Measurements from ENCODE around the gene SERTM2. TPM values are rescaled to one million over a fixed set of nuclear protein-coding genes. Genes with fewer than 3 reads are reported as not detected.

SERTM2 gene
- total and polyA plus RNA-seq, 2 experiments from 2014 or later, result 1.6 to 2.9 TPM

- Histone ChIP-seq H3K4me3 (no peak overlapping the region), H3K9me2 (replicated peaks; ENCODE audit: insufficient read depth) (no peaks in the 10 kb centered on the region), H3K36me3 (replicated peaks; ENCODE audit: insufficient read depth, low read depth) (no peaks in the 10 kb centered on the region), H3K27me3 (no peaks in the 10 kb centered on the region), H3K4me2 (no peak overlapping the region), H3K27ac (no peak overlapping the region), H4K20me1 (ENCODE audit: insufficient read depth, poor library complexity, severe bottlenecking) (no peaks in the 10 kb centered on the region), H3K9me3 (ENCODE audit: low read depth) (no peaks in the 10 kb centered on the region), H3K79me2 (no peaks in the 10 kb centered on the region), H3K4me1 (ENCODE audit: insufficient read depth) (no peaks in the 10 kb centered on the region), H2AFZ (no peak overlapping the region)
- WGBS (ENCODE audit: low lambda C conversion rate, missing lambda C conversion rate), result 58% methylated on average over 2 of the region's 2 CpGs
- TF ChIP-seq CTCF (IDR thresholded peaks at IDR 0.05; ENCODE audit: poor library complexity), result no peak
- no peak for TF ChIP-seq EZH2 (IDR thresholded peaks at IDR 0.05; ENCODE audit: borderline replicate concordance)
- no peak for TF ChIP-seq EZH2phosphoT487 (IDR thresholded peaks at IDR 0.05; ENCODE audit: low read depth, severe bottlenecking, unreplicated experiment)
- DNase-seq (ENCODE audit: low spot score), result no peak
Measured at GRCh38 chrX:111503485-111503993, 7.9 kb upstream of the SERTM2 start.

DNA sequence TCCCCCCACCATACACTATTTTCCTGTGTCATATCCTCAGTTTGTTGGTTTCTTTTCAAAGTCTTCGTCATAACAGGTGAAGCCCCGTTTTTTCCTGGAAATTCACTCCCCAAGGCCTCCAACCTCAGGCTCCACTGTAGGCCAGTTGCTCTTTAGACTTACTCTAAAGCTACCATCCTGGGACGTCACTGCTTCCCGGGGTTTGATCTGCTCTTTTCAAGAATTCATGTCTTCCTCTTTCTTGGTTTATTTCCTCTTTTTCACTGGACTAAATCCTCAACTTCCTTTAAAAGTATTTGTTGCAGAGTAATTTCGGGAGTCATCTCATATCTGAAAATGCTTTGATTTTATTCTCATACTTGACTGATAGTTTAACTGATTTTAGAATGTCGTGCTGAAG lies 6.5 kb upstream of the SERTM2 start:
- Histone ChIP-seq H3K36me3 (replicated peaks; ENCODE audit: insufficient read depth, low read depth) (no peaks in the 10 kb centered on the region), H3K9me2 (replicated peaks; ENCODE audit: insufficient read depth) (no peaks in the 10 kb centered on the region), H3K4me3 (no peak overlapping the region), H3K9me3 (ENCODE audit: low read depth) (no peaks in the 10 kb centered on the region), H3K79me2 (no peaks in the 10 kb centered on the region), H3K4me1 (ENCODE audit: insufficient read depth) (no peaks in the 10 kb centered on the region), H3K27ac (no peak overlapping the region), H3K4me2 (no peak overlapping the region), H2AFZ (no peak overlapping the region), H3K27me3 (no peaks in the 10 kb centered on the region), H4K20me1 (ENCODE audit: insufficient read depth, poor library complexity, severe bottlenecking) (no peaks in the 10 kb centered on the region)
- 82% methylated on average over 6 of the region's 6 CpGs for WGBS (ENCODE audit: low lambda C conversion rate, missing lambda C conversion rate)
- TF ChIP-seq CTCF (IDR thresholded peaks at IDR 0.05; ENCODE audit: poor library complexity) (no peak), EZH2 (IDR thresholded peaks at IDR 0.05; ENCODE audit: borderline replicate concordance) (no peak), EZH2phosphoT487 (IDR thresholded peaks at IDR 0.05; ENCODE audit: low read depth, severe bottlenecking, unreplicated experiment) (no peak)
- DNase-seq (ENCODE audit: low spot score), result no peak

GRCh38 chrX:111505783-111506182 lies 5.7 kb upstream of the SERTM2 start:
- Histone ChIP-seq H3K4me3 (no peak overlapping the region), H3K36me3 (replicated peaks; ENCODE audit: insufficient read depth, low read depth) (no peaks in the 10 kb centered on the region), H2AFZ (no peak overlapping the region), H3K79me2 (no peaks in the 10 kb centered on the region), H3K4me1 (ENCODE audit: insufficient read depth) (no peaks in the 10 kb centered on the region), H3K9me2 (replicated peaks; ENCODE audit: insufficient read depth) (no peaks in the 10 kb centered on the region), H3K27ac (no peak overlapping the region), H4K20me1 (ENCODE audit: insufficient read depth, poor library complexity, severe bottlenecking) (no peaks in the 10 kb centered on the region), H3K27me3 (no peaks in the 10 kb centered on the region), H3K9me3 (ENCODE audit: low read depth) (no peaks in the 10 kb centered on the region), H3K4me2 (peak overlapping the region; percentile 3)
- TF ChIP-seq EZH2phosphoT487 (IDR thresholded peaks at IDR 0.05; ENCODE audit: low read depth, severe bottlenecking, unreplicated experiment) (peak; percentile 46), CTCF (IDR thresholded peaks at IDR 0.05; ENCODE audit: poor library complexity) (no peak)
- no peak for DNase-seq (ENCODE audit: low spot score)
- 92% methylated on average over 2 of the region's 2 CpGs for WGBS (ENCODE audit: low lambda C conversion rate, missing lambda C conversion rate)

DNA sequence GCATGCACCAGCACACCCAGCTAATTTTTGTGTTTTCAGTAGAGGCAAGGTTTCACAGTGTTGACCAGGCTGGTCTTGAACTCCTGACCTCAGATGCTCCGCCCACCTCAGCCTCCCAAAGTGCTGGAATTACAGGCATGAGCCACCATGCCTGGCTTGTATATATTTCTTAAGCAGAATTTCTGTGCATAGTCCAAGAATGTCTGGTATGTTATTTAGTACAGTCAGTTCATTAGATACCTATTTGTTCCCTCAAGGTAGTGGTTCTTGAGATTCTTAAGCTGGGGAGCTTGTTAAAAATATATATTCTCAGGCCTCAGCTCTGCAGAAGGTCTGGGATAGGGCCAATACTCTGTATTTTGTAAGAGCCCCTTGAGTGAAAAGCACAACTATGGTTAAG lies 4.6 kb upstream of the SERTM2 start:
- Histone ChIP-seq H2AFZ (no peak overlapping the region), H3K4me1 (ENCODE audit: insufficient read depth) (no peaks in the 10 kb centered on the region), H4K20me1 (ENCODE audit: insufficient read depth, poor library complexity, severe bottlenecking) (no peaks in the 10 kb centered on the region), H3K4me2 (no peak overlapping the region), H3K79me2 (no peaks in the 10 kb centered on the region), H3K36me3 (replicated peaks; ENCODE audit: insufficient read depth, low read depth) (no peaks in the 10 kb centered on the region), H3K27me3 (no peaks in the 10 kb centered on the region), H3K9me2 (replicated peaks; ENCODE audit: insufficient read depth) (no peaks in the 10 kb centered on the region), H3K4me3 (no peak overlapping the region), H3K27ac (no peak overlapping the region), H3K9me3 (ENCODE audit: low read depth) (no peaks in the 10 kb centered on the region)
- no peak for DNase-seq (ENCODE audit: low spot score)
- 81% methylated on average over 1 of the region's 1 CpG for WGBS (ENCODE audit: low lambda C conversion rate, missing lambda C conversion rate)
- TF ChIP-seq EZH2phosphoT487 (IDR thresholded peaks at IDR 0.05; ENCODE audit: low read depth, severe bottlenecking, unreplicated experiment) (no peak), CTCF (IDR thresholded peaks at IDR 0.05; ENCODE audit: poor library complexity) (no peak)

Measured in hepatocyte (in vitro differentiated cells).